HCT116 (cell line): ENCODE measurements around the gene SNTN.

Source experiments
- MAX ChIP-seq: IDR thresholded peaks from 2 replicates; pipeline ENCODE4 v1.6.1; 2012
- ZFX ChIP-seq: fragments of 450-650 bp; IDR thresholded peaks from 2 replicates; pipeline ENCODE4 v1.6.1; 2017
- TF ChIP-seq, protein P1 (sequence below), 3 experiments: fragments of 200-600 bp in 1 of 3; sonication (generic) in 1 of 3; IDR thresholded peaks in 2 of 3; conservative IDR thresholded peaks in 1 of 3; 2 replicates each; pipeline ENCODE4 v1.5.1; 2012 to 2017; ENCODE audit warnings: low read depth in 2 of 3, low read length in 2 of 3, antibody characterized with exemption in 1 of 3, borderline replicate concordance in 1 of 3, control low read depth in 1 of 3, mild to moderate bottlenecking in 1 of 3, mixed read lengths in 1 of 3, mixed run types in 1 of 3, moderate library complexity in 1 of 3; ENCODE audit not compliant: insufficient read depth in 1 of 3

DNA sequence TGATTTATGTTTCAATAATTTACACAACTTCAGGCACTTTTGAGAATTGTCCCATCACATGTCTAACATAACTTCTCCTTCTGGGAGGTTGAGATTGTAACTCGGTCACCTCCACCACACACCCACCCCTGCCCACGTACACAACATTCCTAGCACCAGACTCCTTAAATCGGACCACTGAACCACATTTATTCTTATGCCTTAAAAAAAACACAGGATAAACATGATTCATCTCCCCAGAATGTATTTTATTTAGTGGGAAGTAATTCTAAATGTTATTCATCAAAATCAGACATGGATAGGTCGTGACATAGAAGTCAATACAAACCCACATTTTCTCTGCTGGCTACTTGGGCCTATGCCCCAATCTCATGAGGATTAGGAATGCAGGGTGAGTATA is 3.0 kb downstream of the SNTN start:
- TF ChIP-seq, protein P1, sequence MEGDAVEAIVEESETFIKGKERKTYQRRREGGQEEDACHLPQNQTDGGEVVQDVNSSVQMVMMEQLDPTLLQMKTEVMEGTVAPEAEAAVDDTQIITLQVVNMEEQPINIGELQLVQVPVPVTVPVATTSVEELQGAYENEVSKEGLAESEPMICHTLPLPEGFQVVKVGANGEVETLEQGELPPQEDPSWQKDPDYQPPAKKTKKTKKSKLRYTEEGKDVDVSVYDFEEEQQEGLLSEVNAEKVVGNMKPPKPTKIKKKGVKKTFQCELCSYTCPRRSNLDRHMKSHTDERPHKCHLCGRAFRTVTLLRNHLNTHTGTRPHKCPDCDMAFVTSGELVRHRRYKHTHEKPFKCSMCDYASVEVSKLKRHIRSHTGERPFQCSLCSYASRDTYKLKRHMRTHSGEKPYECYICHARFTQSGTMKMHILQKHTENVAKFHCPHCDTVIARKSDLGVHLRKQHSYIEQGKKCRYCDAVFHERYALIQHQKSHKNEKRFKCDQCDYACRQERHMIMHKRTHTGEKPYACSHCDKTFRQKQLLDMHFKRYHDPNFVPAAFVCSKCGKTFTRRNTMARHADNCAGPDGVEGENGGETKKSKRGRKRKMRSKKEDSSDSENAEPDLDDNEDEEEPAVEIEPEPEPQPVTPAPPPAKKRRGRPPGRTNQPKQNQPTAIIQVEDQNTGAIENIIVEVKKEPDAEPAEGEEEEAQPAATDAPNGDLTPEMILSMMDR (IDR thresholded peaks at IDR 0.05 in 2 of 3, conservative IDR thresholded peaks at IDR 0.05 in 1 of 3; ENCODE audit: borderline replicate concordance in 1 of 3, insufficient read depth in 1 of 3, low read depth in 2 of 3, low read length in 2 of 3), result no peak
- TF ChIP-seq MAX (no peak), ZFX (no peak)
